ENCODE results near the gene CFAP100.

- no peak for TF ChIP-seq CTCF (IDR thresholded peaks at IDR 0.05 in 2 of 3, conservative IDR thresholded peaks at IDR 0.05 in 1 of 3; ENCODE audit: control insufficient read depth in 2 of 3, extremely low read depth in 1 of 3, insufficient read depth in 1 of 3, low read depth in 3 of 3, low read length in 3 of 3)
- no peak for TF ChIP-seq ZZZ3 (IDR thresholded peaks at IDR 0.05; ENCODE audit: control insufficient read depth, insufficient read length, low read depth)
- TF ChIP-seq BCL3 (IDR thresholded peaks at IDR 0.05; ENCODE audit: borderline replicate concordance, insufficient read depth, low read depth, low read length, poor library complexity, severe bottlenecking), result no peak
- no peak for TF ChIP-seq SP1 (IDR thresholded peaks at IDR 0.05; ENCODE audit: low read depth, low read length)
- no peak for TF ChIP-seq CHD1 (IDR thresholded peaks at IDR 0.05; ENCODE audit: low read depth, low read length)
- TF ChIP-seq EP300 (IDR thresholded peaks at IDR 0.05; ENCODE audit: borderline replicate concordance in 1 of 2, control insufficient read depth in 1 of 2, low read depth in 2 of 2, low read length in 2 of 2), result no peak
- TF ChIP-seq RFX5 (IDR thresholded peaks at IDR 0.05; ENCODE audit: low read depth, low read length), result no peak
- no peak for TF ChIP-seq MXI1 (IDR thresholded peaks at IDR 0.05; ENCODE audit: low read depth, low read length)
- TF ChIP-seq RBBP5 (conservative IDR thresholded peaks at IDR 0.05), result no peak
- no peak for TF ChIP-seq EZH2 (IDR thresholded peaks at IDR 0.05; ENCODE audit: borderline replicate concordance, control insufficient read depth, low read depth, low read length)
- no peak for TF ChIP-seq NFYB (IDR thresholded peaks at IDR 0.05; ENCODE audit: insufficient read depth, low read depth, low read length)
Measured at GRCh38 chr3:126434931-126435411, 40.3 kb downstream of the CFAP100 start.

All from GM12878 (cell line).